Measurements from ENCODE around the gene PRSS38.

Gene PRSS38

DNA sequence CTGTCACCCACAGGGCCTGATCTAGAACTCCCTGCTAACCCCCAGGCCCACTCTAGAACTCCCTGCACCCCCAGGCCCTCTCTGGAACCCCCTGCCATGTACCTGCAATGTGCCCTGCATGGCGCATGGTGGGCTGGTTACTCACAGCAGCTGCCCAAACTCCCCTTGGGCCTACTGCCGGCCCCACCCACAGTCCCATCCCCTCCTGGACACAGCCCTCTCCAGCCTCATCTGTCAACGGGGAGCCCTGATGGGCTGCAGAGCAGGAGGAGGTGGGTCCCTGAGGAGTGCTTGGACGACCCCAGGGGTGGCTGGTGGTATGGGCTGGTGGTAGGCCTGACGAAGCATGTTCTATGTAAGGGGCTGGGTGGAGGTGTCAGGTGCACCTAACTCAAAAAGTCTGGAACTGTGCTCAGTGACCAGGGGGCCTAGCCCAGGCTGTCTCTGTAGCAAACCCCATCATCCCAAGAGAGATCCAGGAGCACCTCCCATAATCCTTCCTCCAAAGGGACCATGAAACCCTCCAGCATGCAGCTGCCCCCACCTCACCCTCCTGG lies 19.0 kb upstream of the PRSS38 start:
- Histone ChIP-seq H3K4me1 (ENCODE audit: control insufficient read depth in 1 of 2, insufficient read depth in 2 of 2, low read length in 2 of 2) (peaks cover 0 to 10% of the 10 kb centered on the region in 2 donors), H3K9me3 (ENCODE audit: control insufficient read depth in 1 of 2, low read length in 2 of 2) (no peaks in the 10 kb centered on the region), H3K27ac (ENCODE audit: low read length) (no peak overlapping the region), H3K36me3 (ENCODE audit: control insufficient read depth in 1 of 2, insufficient read depth in 2 of 2, low read length in 2 of 2) (no peaks in the 10 kb centered on the region), H3K27me3 (ENCODE audit: low read depth, low read length) (no peaks in the 10 kb centered on the region), H3K4me3 (ENCODE audit: low read depth in 1 of 2, low read length in 2 of 2) (no peak overlapping the region)

DNA sequence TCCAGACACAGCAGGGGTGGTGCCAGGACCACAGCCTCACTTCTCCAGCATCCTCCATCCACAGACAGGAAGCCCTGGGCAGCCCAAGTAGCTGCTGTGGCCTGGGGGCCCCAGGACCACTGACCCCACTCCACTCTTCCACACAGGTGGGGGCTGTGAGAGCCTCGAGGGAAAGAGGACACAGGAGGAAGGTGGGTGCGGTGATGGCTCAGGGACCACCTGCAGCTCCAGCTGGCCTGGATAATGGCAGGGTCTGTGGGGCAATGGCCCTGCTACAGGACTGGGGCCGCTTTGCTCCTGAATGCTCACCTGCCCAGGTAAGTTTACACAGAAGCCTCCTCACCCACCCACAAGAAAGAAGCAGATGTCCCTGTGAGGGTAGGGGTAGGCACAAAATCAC lies 18.3 kb upstream of the PRSS38 start:
- H3K4me3 ChIP-seq (ENCODE audit: low read depth in 1 of 2, low read length in 2 of 2): no peak overlapping the region
- H3K4me1 ChIP-seq (ENCODE audit: control insufficient read depth in 1 of 2, insufficient read depth in 2 of 2, low read length in 2 of 2): peaks cover 0 to 10% of the 10 kb centered on the region in 2 donors
- no peaks in the 10 kb centered on the region for H3K27me3 ChIP-seq (ENCODE audit: low read depth, low read length)
- no peaks in the 10 kb centered on the region for H3K36me3 ChIP-seq (ENCODE audit: control insufficient read depth in 1 of 2, insufficient read depth in 2 of 2, low read length in 2 of 2)
- no peak overlapping the region for H3K27ac ChIP-seq (ENCODE audit: low read length)
- no peaks in the 10 kb centered on the region for H3K9me3 ChIP-seq (ENCODE audit: control insufficient read depth in 1 of 2, low read length in 2 of 2)

DNA sequence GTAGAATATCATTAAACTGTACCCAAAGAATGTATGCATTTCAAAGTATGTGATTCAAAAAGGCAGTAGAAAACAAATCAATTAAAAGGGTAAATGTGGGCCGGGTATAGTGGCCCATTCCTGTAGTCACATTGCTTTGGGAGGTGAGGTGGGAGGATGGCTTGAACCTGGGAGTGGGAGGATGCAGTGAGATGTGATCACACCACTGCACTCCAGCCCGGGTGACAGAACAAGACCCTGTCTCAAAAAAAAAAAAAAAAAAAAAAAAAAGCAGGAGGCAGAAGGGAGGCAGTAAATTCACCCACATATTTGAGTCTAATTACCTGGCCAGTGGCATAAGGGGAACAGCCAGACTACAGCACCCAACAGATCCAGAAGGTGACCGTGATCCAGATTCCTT lies 17.9 kb upstream of the PRSS38 start:
- Histone ChIP-seq H3K36me3 (ENCODE audit: control insufficient read depth in 1 of 2, insufficient read depth in 2 of 2, low read length in 2 of 2) (no peaks in the 10 kb centered on the region), H3K4me1 (ENCODE audit: control insufficient read depth in 1 of 2, insufficient read depth in 2 of 2, low read length in 2 of 2) (peaks cover 0 to 10% of the 10 kb centered on the region in 2 donors), H3K4me3 (ENCODE audit: low read depth in 1 of 2, low read length in 2 of 2) (no peak overlapping the region), H3K9me3 (ENCODE audit: control insufficient read depth in 1 of 2, low read length in 2 of 2) (no peaks in the 10 kb centered on the region), H3K27me3 (ENCODE audit: low read depth, low read length) (no peaks in the 10 kb centered on the region), H3K27ac (ENCODE audit: low read length) (no peak overlapping the region)

DNA sequence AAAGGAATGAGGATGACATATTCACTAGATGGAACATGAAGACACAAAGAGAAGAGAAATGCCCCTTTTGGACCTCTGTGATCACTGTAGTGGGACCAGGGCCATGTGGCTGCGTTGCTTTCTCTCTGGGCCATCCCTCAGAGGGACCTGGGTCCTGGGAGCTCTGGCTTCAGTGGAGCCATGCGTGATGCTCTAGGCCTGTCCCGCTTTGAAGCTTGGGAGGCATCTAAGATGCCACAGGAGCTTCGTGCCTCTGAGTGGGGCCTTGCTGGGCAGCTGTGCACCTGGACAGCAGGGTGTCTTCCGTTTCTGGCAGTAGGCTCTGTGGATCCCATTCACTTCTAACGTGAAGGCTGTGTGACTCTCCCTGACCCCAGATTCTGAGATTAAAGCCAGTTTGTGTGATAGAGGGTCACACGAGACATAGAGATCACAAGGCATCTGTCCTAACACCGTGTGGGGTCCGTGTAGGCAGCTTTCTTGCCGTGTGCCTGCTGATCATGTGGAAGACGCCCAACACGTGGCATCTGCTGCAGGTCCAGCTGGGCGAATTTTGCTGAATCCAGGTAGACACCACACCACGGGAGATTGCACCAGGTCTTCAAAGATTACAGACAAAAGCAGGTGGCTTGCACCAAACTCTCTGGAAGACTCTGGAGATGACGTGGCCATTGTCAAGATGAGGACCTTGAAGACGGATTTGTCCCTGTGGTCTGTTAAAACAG lies 17.2 kb upstream of the PRSS38 start:
- Histone ChIP-seq H3K4me3 (ENCODE audit: low read depth in 1 of 2, low read length in 2 of 2) (no peak overlapping the region), H3K9me3 (ENCODE audit: control insufficient read depth in 1 of 2, low read length in 2 of 2) (no peaks in the 10 kb centered on the region), H3K36me3 (ENCODE audit: control insufficient read depth in 1 of 2, insufficient read depth in 2 of 2, low read length in 2 of 2) (no peaks in the 10 kb centered on the region), H3K4me1 (ENCODE audit: control insufficient read depth in 1 of 2, insufficient read depth in 2 of 2, low read length in 2 of 2) (peaks cover 0 to 10% of the 10 kb centered on the region in 2 donors), H3K27ac (ENCODE audit: low read length) (no peak overlapping the region), H3K27me3 (ENCODE audit: low read depth, low read length) (no peaks in the 10 kb centered on the region)

DNA sequence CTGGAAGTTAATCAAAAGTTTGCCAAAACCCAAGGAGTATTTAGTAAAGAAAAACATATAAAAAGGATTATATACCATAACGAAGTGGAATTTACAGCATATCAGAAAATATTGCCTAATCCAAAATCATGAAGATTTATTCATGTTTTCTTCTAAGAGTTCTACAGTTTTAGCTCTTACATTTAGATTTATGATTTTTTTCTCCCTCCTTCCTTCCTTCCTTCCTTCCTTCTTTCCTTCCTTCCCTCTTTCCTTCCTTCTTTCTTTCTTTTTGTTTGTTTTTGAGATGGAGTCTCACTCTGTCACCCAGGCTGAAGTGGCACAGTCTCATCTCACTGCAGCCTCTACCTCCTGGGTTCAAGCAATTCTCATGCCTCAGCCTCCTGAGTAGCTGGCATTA lies 15.7 kb upstream of the PRSS38 start:
- H3K4me1 ChIP-seq (ENCODE audit: control insufficient read depth in 1 of 2, insufficient read depth in 2 of 2, low read length in 2 of 2): peaks cover 0 to 2% of the 10 kb centered on the region in 2 donors
- no peaks in the 10 kb centered on the region for H3K36me3 ChIP-seq (ENCODE audit: control insufficient read depth in 1 of 2, insufficient read depth in 2 of 2, low read length in 2 of 2)
- H3K27me3 ChIP-seq (ENCODE audit: low read depth, low read length): no peaks in the 10 kb centered on the region
- no peak overlapping the region for H3K27ac ChIP-seq (ENCODE audit: low read length)
- H3K4me3 ChIP-seq (ENCODE audit: low read depth in 1 of 2, low read length in 2 of 2): no peak overlapping the region
- H3K9me3 ChIP-seq (ENCODE audit: control insufficient read depth in 1 of 2, low read length in 2 of 2): no peaks in the 10 kb centered on the region

DNA sequence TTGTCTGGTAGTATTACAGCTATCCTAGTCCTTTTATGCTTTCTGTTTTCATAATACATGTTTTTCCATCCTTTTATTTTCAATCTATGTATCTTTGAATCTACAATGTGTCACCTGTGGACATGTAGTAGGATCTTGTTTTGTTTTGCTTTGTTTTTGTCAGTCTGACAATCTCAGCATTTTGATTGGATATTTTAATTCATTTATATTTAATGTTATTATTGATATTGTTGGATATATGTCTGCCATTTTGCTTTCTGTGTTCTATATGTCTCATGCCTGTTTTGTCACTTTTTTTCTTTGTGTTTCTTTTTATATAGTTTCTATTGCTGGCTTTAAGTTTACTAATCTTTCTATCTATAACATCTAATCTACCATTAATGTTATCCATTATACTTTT lies 11.5 kb upstream of the PRSS38 start:
- Histone ChIP-seq H3K4me3 (ENCODE audit: low read depth in 1 of 2, low read length in 2 of 2) (no peak overlapping the region), H3K27ac (ENCODE audit: low read length) (no peak overlapping the region), H3K9me3 (ENCODE audit: control insufficient read depth in 1 of 2, low read length in 2 of 2) (no peaks in the 10 kb centered on the region), H3K36me3 (ENCODE audit: control insufficient read depth in 1 of 2, insufficient read depth in 2 of 2, low read length in 2 of 2) (no peaks in the 10 kb centered on the region), H3K4me1 (ENCODE audit: control insufficient read depth in 1 of 2, insufficient read depth in 2 of 2, low read length in 2 of 2) (no peaks in the 10 kb centered on the region), H3K27me3 (ENCODE audit: low read depth, low read length) (no peaks in the 10 kb centered on the region)

DNA sequence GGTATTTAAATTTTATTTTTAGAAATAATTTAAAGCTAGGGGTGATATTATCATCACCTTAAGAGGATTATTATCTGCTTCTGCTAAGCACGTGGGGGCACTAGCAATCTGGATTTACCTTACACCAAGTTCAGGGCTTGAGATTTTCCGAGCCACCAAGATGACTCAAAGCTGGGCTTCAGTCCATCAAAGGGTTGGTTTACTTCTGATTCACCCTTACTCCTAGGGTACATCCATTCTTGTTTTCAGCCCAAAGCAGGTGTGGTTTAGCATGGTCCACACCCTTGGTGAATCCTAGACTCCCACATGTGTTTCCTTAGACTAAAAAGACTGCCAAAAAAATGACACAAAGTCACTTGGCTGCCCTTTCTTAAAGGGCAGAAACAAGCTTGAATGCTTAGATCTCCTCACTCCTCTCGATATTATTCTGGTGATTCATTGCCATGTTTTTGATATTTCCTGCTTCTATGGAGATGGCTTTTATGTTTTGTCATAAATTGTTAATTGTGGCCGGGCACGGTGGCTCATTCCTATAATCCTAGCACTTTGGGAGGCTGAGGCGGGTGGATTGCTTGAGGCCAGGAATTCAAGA lies 9.8 kb upstream of the PRSS38 start:
- no peak overlapping the region for H3K4me3 ChIP-seq (ENCODE audit: low read depth in 1 of 2, low read length in 2 of 2)
- no peaks in the 10 kb centered on the region for H3K27me3 ChIP-seq (ENCODE audit: low read depth, low read length)
- no peak overlapping the region for H3K27ac ChIP-seq (ENCODE audit: low read length)
- no peaks in the 10 kb centered on the region for H3K4me1 ChIP-seq (ENCODE audit: control insufficient read depth in 1 of 2, insufficient read depth in 2 of 2, low read length in 2 of 2)
- no peaks in the 10 kb centered on the region for H3K9me3 ChIP-seq (ENCODE audit: control insufficient read depth in 1 of 2, low read length in 2 of 2)
- H3K36me3 ChIP-seq (ENCODE audit: control insufficient read depth in 1 of 2, insufficient read depth in 2 of 2, low read length in 2 of 2): no peaks in the 10 kb centered on the region

DNA sequence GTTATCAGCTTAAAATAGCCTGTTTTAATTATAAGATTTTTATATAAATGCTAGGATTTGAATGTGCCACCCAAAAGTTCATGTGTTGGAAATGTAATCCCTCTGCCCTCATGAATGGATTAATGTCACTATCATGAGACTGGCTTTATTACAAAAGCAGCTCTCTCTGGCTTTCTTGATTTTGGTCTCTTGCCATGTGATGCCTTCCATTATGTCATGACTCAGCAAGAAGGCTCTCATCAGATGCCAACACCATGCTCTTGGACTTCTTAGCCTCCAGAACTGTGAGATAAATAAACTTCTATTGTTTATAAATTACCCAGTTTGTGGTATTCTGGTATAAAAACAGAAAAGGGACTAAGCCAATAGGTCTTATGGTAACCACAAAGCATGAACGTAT lies 6.9 kb upstream of the PRSS38 start:
- Histone ChIP-seq H3K27ac (ENCODE audit: low read length) (no peak overlapping the region), H3K4me3 (ENCODE audit: low read depth in 1 of 2, low read length in 2 of 2) (no peak overlapping the region), H3K4me1 (ENCODE audit: control insufficient read depth in 1 of 2, insufficient read depth in 2 of 2, low read length in 2 of 2) (no peaks in the 10 kb centered on the region), H3K27me3 (ENCODE audit: low read depth, low read length) (no peaks in the 10 kb centered on the region), H3K36me3 (ENCODE audit: control insufficient read depth in 1 of 2, insufficient read depth in 2 of 2, low read length in 2 of 2) (no peaks in the 10 kb centered on the region), H3K9me3 (ENCODE audit: control insufficient read depth in 1 of 2, low read length in 2 of 2) (peaks cover 0 to 1% of the 10 kb centered on the region in 2 donors)

DNA sequence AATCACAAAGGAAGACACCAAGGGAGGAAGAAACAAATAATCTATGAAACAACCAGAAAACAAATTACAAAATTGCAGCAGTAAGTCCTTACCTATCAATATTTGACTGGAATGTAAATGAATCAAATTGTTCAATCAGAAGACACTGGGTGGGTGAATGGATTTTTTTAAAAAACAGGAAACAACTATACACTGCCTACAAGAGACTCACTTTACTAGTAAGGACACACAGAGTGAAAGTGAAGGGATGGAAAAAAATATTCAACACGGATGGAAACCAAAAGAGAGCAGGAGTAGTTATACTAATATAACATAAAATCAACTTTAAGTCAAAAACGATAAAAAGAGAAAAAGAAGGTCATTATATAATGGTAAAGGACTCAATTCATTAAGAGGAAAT lies 6.4 kb upstream of the PRSS38 start:
- Histone ChIP-seq H3K4me1 (ENCODE audit: control insufficient read depth in 1 of 2, insufficient read depth in 2 of 2, low read length in 2 of 2) (no peaks in the 10 kb centered on the region), H3K27ac (ENCODE audit: low read length) (no peak overlapping the region), H3K9me3 (ENCODE audit: control insufficient read depth in 1 of 2, low read length in 2 of 2) (peaks cover 0 to 6% of the 10 kb centered on the region in 2 donors), H3K36me3 (ENCODE audit: control insufficient read depth in 1 of 2, insufficient read depth in 2 of 2, low read length in 2 of 2) (no peaks in the 10 kb centered on the region), H3K4me3 (ENCODE audit: low read depth in 1 of 2, low read length in 2 of 2) (no peak overlapping the region), H3K27me3 (ENCODE audit: low read depth, low read length) (no peaks in the 10 kb centered on the region)

DNA sequence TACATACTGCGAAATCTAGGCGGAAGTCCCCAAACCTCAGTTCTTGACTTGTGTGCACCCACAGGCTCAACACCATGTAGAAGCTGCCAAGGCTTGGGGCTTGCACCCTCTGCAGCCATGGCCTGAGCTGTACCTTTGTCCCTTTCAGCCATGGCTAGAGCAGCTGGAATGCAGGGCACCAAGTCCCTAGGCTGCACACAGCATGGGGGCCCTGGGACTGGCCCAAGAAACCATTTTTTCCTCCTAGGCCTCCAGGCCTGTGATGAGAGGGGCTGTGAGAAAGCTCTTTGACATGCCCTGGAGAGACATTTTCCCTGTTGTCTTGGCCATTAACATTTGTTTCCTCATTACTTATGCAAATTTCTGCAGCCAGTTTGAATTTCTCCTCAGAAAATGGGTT lies 1.5 kb upstream of the PRSS38 start:
- no peak overlapping the region for H3K4me3 ChIP-seq (ENCODE audit: low read depth in 1 of 2, low read length in 2 of 2)
- no peaks in the 10 kb centered on the region for H3K36me3 ChIP-seq (ENCODE audit: control insufficient read depth in 1 of 2, insufficient read depth in 2 of 2, low read length in 2 of 2)
- H3K9me3 ChIP-seq (ENCODE audit: control insufficient read depth in 1 of 2, low read length in 2 of 2): peaks cover 0 to 7% of the 10 kb centered on the region in 2 donors
- no peaks in the 10 kb centered on the region for H3K4me1 ChIP-seq (ENCODE audit: control insufficient read depth in 1 of 2, insufficient read depth in 2 of 2, low read length in 2 of 2)
- H3K27ac ChIP-seq (ENCODE audit: low read length): no peak overlapping the region
- no peaks in the 10 kb centered on the region for H3K27me3 ChIP-seq (ENCODE audit: low read depth, low read length)

DNA sequence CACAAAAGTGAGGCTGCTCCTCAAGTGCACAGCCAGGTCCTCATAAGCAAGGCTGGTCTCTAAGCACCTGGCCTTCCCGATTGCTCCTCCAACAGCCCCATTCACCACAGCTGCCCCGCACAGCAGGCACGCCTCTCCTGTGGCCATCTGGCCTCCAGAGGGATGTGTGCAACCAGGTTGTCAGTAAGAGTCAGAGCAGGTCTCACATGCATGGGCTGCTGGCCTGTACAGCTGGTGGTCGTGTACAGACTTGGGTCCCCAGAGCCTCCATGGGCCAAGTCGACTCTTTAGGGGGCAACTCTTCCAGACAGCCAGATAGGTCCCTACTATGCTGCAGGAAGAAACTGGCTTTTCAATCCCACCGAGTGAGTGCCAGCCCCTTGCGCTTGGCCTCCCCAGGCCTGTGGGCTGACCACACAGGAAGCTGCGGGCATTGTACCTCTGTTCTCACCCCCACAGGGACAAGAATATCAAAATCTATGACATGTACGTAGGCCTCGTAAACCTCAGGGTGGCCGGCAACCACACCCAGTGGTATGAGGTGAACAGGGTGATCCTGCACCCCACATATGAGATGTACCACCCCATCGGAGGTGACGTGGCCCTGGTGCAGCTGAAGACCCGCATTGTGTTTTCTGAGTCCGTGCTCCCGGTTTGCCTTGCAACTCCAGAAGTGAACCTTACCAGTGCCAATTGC lies 1.4 kb downstream of the PRSS38 start:
- Histone ChIP-seq H3K4me3 (ENCODE audit: low read depth in 1 of 2, low read length in 2 of 2) (no peak overlapping the region), H3K4me1 (ENCODE audit: control insufficient read depth in 1 of 2, insufficient read depth in 2 of 2, low read length in 2 of 2) (no peaks in the 10 kb centered on the region), H3K27ac (ENCODE audit: low read length) (no peak overlapping the region), H3K27me3 (ENCODE audit: low read depth, low read length) (no peaks in the 10 kb centered on the region), H3K36me3 (ENCODE audit: control insufficient read depth in 1 of 2, insufficient read depth in 2 of 2, low read length in 2 of 2) (no peaks in the 10 kb centered on the region), H3K9me3 (ENCODE audit: control insufficient read depth in 1 of 2, low read length in 2 of 2) (peaks cover 0 to 10% of the 10 kb centered on the region in 2 donors)
